CD4-positive, alpha-beta T cell treated with Interleukin-17A for 4 hours (primary cell): Measurements from ENCODE around the gene PSAP.

Source experiments
- DNase-seq: peaks from one replicate; pipeline ENCODE4 v3.0.0-alpha.2; 2020; ENCODE audit warnings: mixed read lengths

PSAP gene

GRCh38 chr10:71806704-71807556 lies 44.1 kb downstream of the PSAP start:
- DNase-seq, result no peak

GRCh38 chr10:71805776-71806703 lies 45.0 kb downstream of the PSAP start:
- DNase-seq, result no peak

GRCh38 chr10:71804077-71804476 lies 47.0 kb downstream of the PSAP start:
- DNase-seq, result no peak

GRCh38 chr10:71802715-71803488 lies 48.1 kb downstream of the PSAP start:
- no peak for DNase-seq

GRCh38 chr10:71802235-71802634 lies 48.8 kb downstream of the PSAP start:
- no peak for DNase-seq

- no peak for DNase-seq
Measured at GRCh38 chr10:71801361-71801760, 49.7 kb downstream of the PSAP start.

GRCh38 chr10:71799608-71800453 lies 51.2 kb downstream of the PSAP start:
- DNase-seq, result no peak

GRCh38 chr10:71799112-71799511 lies 51.9 kb downstream of the PSAP start:
- no peak for DNase-seq

- DNase-seq, result no peak
Measured at GRCh38 chr10:71798308-71798624, 52.8 kb downstream of the PSAP start.

- DNase-seq, result no peak
Measured at GRCh38 chr10:71797533-71798307, 53.3 kb downstream of the PSAP start.

GRCh38 chr10:71796749-71797405 lies 54.2 kb downstream of the PSAP start:
- no peak for DNase-seq

- DNase-seq, result no peak
Measured at GRCh38 chr10:71795248-71795647, 55.8 kb downstream of the PSAP start.

GRCh38 chr10:71790749-71791440 lies 60.2 kb downstream of the PSAP start:
- DNase-seq, result no peak

GRCh38 chr10:71789871-71790270 lies 61.2 kb downstream of the PSAP start:
- no peak for DNase-seq

- no peak for DNase-seq
Measured at GRCh38 chr10:71788954-71789353, 62.1 kb downstream of the PSAP start.

- no peak for DNase-seq
Measured at GRCh38 chr10:71784679-71785272, 66.3 kb downstream of the PSAP start.

GRCh38 chr10:71783917-71784678 lies 67.0 kb downstream of the PSAP start:
- no peak for DNase-seq

- no peak for DNase-seq
Measured at GRCh38 chr10:71782917-71783490, 68.0 kb downstream of the PSAP start.
